GM19397 (cell line): Measurements from ENCODE around the gene TBC1D22A.

ENCODE experiments used
- ATAC-seq: cut with Tn5 transposase; IDR thresholded peaks from one replicate; pipeline ENCODE4 v1.9.1; 2021; ENCODE audit warnings: mild to moderate bottlenecking, moderate library complexity; ENCODE audit not compliant: unreplicated experiment

Gene TBC1D22A

DNA sequence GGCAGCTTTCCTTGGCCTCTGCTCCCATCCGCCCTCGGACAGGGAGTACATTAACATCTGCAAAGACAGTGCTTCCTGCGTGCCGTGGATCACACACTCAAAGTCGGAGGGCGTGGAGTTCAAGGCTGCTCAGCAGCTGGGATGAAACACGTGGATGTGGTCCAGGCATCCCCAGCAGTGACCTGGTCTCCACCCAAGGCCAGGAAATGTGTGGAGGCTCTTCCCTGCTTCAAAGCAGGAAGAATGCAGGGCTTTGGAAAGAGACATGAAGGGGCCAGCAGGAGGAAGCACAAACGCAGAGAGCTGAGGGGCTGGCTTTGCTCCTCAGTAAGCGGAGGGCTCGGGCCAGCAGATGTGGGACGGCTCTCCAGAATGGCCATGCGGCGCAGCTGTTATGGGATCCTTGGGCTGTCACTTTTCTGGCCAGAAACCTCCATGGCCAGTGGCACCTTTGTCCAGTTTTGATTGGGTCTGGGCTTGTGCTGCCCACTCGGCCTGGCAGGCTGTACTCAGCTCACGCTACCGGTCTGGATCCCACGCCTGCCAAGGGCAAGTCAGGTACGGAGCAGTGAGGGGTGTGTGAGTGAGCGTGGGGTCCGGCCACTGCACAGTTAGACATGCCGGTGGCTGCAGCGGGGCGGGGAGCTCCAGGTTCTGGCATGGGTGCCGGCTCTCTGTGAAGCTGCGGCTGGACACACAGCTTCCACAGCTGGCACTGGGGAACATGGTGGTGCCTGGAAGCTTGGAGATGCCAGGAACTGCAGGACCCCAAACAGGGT is 438.0 kb downstream of the TBC1D22A start:
- no peak for ATAC-seq

DNA sequence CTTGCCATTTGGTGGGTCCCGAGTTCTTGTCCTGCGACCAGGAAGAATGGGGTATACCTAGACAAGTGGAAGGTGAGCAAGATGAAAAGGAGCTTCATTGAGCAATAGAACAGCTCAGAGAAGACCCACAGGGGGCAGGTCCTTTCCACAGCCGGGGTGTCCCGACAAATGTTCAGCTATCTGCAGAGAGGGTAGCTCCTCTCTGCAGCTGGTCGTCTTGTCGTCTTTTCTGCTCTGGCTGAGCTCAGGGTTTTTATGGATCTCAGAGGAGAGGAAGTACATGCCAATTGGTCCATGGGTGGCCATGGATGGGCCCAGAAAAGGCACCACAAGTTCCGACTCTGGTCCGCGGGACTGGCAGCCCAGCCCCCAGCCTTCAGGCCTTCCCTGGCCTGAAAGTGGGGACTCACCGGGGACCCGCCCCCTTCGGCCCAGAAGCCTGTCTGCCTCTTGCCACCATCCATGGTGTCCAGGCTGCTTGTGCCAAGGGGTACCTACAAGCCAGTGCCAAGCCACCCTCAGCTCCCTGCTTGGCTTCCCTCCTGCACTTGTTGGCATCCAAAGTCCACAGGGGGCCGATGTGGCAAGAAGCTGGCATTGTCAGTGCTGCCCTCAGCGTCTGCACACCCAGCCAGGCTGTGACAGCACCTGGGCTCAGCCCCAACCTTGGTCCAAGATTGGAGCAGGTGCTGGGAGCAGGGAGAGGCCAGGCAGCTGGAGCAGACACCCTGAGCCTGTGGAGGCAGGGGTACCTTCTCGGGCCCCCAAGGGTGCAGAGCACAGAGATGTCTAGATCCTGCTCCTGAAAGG is 438.9 kb downstream of the TBC1D22A start:
- ATAC-seq, result no peak

DNA sequence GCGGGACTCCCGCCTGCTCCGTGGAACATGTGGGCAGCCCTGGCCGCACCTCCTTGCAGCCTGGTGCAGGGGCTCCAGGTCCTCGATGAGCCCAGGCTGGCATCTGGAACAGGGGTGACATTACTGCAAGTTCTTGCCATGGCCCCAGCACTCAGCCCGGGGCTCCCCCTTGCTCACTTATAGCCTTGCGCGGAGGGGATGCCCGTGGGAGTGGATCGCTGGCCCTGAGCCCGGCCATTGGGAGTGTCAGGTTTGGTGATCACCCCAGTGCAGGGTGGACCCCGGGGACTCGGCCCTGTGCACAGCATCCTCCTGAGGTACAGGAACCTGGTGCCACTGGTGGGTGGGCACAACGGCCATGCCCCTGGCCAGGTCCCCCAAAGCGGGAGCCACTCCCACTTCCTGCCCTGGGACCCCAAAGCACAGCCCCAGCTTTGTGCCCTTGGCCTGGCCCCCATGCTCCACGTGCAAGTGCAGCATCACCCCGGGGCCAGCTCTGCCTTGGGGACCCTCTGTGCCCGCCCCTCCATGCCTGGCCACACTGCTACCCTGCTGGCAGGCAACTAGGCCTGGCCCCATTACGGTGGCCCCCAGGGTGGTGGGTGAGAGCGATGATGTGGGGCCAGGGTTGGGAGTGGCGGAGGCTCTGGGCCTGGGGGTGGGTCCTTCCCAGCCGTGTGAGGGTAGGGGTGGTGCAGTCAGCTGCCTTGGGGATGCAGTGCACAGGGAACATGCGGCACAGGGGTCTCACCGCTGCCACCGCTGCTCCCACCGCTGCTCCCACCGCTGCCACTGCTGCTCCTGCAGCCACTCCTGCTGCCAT is 439.8 kb downstream of the TBC1D22A start:
- no peak for ATAC-seq

DNA sequence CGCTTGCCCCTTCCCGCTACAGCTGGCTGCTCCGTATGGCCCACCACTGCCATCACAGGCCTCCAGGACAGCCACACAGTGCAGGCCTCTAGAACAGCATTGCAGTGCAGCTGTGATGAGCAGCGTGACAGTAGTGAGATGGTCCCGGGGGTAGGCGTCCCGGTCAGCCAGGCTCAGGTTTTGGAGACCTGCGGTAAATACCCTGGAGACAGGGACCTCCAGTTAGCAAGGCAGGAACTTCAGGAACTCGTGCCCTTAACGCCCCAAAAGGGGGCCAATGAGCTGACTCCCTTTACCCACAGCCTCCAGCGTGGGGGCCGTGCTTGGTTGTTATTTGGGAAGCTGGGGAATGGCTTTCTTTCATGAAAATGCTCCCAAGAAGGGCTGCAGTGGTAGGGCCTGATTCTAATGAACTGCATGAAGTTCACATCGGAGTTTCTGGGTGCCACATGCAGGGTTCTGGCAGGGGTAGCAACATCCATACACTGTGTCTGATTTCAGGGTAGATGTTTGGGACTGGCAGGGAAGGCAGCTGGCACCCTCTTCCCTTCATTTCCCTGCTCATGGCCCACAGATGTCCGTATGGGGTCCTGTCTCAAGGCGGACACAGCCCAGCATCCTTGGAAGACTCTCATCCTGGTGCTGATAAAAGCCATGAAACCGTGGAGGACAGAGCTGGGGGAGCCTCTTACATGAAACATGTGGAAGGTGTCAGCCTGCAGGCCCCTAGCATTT is 440.5 kb downstream of the TBC1D22A start:
- ATAC-seq, result no peak

DNA sequence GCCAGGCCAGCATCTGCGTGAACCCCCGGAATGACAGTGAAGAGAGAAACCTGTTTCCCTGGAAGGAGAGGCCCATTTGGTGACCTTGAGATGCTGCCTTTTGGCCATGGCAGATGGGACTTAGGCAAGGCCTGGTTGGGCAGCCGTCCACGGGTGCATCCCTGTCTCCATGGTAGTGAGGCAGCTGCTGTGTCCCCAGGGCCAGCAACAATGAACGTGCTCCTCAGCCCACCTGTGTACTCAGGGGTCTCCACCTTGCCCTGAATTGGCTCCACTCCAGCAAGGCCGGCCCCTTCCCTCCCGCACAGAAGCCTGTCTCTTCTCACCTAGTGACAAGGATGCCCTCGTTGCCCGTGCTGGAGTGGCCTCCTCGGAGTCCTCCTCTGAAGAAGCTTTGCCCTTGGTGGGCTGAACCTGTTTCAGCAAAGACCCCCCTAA is 441.1 kb downstream of the TBC1D22A start:
- ATAC-seq, result no peak

DNA sequence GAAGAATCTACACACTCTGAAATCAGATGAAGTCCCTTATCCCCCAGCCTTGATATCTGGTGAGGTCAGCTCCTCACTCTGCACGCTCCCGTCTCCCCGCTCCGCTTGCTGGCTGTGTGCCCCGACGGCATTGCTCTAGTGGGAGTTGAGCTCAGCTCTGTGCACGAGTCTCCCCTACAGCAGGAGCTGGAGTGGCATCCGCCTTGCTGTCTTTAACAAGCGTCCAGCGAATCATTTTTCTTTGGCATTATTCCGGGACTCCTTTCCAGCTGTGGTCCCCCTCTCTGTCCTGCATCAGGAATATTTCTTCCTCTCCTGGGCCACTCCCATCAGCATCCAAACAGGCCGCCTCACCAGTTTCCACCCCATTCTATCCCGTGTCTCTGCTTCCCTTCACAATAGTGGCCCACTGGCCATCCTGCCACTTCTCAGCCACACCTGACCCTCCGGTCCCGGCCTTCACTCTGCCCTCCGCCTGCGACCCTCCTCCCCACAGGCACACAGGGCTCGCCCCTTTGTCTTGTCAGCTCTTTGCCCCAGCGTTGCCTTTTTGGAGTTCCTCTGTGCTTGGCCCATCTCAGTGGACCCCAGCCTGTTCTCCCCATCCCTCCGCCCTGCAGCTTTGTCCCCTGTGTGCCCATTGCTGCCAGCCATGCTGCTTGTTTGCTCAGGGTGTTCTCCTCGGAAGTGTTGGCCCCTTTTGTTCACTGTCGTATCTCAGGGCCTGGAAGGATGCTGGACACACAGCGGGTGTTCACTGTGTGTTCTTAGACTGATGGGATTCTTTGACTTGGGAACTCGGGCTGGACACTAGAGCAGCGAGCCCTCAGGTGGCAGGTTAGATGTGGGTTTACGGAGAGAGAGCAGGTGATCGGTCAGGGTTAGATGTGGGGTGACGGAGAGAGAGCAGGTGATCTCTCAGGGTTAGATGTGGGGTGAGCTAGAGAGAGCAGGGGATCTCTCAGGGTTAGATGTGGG is 441.8 kb downstream of the TBC1D22A start:
- ATAC-seq, result no peak

DNA sequence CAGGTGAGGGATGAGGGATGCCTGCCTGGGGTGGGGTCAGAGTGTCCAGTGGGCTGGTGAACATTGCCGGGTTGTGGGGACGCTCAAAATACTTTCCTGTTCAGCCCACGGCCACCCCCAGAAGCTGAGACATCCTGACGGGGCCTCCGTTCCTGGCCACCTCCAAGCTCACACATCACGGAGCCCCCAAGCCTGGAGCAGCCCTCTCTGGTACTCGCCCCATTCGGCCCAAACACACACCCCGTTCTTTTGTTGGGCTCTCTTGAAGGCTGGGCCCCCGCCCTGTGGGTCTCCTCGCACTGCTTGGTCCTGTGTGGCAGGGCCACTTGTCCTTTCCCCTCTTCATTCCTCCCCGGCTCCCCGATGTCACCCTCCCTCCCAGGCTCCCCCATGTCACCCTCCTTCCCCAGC is 442.6 kb downstream of the TBC1D22A start:
- no peak for ATAC-seq

DNA sequence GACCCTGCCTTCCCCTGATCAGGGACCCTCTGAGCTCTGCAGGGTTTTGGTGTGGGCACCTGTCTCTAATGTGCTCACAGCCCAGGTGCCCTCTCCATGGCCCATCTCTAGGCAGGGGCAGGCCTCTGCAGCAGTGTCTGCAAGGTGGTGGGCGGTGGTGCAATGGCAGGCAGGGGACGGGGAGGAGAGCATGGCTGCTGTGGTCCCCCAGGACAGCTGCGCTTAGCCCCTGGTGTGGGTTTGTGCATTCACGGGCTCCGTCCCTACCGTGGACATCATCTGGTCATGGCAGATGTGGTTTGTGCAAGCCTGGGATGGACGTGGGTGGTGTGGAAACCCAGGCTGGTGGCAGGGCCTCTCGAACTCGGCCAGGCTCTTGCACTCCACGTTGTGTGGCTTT is 443.1 kb downstream of the TBC1D22A start:
- ATAC-seq, result no peak

DNA sequence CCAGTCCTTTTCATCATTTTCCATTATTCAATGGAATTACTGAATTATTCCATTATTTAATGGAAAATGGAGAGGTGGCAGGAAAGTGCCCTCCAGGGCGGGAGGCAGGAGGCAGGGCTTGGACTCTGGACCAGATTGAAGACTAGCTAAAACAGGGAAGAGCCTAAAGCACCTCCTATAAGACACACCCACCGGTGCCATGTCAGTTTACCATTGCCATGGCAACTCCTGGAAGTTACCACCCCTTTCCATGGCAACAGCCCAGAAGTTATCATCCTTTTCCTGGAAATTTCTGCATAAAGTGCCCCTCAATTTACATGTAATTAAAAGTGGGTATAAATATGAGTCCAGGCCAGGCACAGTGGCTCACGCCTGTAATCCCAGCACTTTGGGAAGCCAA is 443.7 kb downstream of the TBC1D22A start:
- ATAC-seq, result no peak

DNA sequence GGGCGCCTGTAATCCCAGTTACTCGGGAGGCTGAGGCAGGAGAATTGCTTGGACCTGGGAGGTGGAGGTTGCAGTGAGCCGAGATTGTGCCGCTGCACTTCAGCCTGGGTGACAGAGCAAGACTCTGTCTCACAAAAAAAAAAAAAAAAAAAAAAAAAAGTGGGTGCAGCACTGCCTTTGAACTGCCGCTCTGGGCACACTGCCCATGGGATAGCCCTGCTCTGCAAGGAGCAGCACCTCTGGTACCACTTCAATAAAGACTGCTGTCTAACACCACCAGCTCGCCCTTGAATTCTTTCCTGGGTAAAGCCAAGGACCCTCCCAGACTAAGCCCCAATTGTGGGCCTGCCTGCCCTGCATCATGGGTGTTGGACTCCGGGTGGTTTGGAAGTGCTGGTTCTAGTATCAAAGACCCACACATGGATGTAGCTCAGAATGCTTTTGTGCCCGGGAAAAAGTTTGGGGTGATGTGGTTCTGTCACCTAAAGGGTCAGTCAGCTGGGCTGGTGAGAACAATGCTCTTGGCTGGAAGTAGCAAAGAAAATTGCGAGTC is 444.3 kb downstream of the TBC1D22A start:
- no peak for ATAC-seq

DNA sequence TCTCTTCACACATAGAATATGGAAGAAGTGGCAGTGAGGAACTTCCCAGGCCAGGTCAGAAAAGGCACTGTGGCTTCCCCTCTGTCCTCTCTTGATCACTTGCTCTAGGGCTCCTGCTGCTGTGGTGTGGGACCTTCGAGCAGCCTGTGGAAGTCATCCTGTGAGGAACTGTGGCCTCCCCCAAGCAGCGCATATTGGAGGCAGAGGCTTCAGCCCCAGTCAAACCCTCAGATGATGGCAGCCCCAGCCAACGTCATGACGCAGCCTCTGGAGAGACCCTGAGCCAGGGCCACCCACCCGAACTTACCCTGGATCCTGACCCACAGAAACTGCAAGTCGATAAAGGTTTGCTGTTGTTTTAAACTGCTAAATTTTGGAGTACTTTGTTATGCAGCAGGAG is 444.9 kb downstream of the TBC1D22A start:
- no peak for ATAC-seq

DNA sequence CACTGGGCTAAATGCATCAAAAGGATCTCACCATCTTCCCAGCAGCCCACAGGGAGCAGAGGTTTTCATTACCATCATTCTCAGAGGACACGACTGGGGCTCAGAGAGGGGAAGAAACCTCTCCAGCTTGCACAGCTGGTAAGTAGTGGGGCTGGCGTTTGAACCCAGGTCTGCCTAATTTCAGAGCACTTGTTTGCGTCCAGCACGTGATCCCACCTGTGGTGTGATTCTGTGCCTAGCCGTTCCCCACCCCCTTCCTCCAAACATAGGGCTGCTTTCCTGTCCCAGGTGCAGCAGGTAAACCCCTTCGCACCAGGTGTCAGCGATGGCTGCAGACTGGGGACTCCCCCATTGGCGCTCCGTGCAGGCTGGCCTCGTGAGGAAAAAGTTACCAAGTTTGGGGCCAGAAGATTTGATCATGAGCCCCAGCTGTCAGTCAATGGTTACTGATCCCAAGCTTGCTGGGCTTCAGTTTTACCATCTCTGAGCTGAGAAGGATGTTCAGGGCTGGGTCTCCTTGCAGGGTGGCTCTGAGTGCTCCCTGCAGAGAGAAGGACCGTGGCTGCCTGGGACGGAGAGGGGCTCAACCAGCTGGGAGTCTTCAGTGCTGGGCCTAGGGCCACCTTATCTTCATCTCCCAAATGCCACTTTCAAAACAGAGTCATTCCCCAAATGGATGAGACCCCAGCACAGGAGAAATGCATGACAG is 445.6 kb downstream of the TBC1D22A start:
- no peak for ATAC-seq

DNA sequence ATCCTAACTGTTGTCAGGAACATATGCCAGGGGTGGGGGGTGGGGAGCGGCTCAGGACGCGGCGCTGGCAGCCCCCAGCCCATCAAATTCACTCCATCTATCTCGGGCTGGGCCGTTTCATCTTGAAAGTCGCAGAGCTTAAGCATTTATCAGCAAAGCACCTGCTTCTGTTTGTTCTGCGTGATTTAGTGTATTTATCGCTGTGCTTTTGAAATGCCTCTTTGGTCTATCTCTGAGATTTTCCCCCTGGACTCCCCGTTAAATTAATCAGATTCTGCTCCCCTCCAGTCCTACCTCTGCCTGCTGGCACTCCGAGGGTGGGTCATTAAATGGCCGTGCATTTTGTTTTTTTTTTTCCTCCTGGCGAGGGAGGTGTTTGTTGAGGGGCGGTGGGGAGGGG is 446.2 kb downstream of the TBC1D22A start:
- ATAC-seq, result no peak

DNA sequence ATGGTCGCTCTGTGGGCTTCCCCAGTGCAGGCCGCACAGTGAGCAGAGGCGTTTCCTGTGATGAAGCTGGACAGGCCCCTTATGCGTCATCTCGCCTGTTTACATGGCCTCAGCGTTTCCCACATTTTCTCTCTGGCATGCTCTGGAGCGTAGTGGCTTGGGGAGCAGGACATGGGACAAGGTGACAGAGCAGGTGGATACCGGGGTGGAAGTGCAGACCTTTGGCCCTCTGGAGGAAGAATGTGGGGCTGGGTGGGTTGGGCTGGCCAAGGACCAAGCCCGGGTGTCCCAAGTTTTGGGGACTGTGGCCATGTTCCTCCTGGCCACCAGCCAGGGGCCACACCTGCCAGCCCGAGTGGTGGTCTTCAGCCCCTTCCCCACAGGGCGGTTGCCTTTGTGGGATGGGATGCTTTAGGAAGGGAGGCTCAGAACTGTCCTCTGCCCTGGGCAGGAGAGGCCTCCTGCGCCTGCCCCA is 446.6 kb downstream of the TBC1D22A start:
- ATAC-seq, result no peak

DNA sequence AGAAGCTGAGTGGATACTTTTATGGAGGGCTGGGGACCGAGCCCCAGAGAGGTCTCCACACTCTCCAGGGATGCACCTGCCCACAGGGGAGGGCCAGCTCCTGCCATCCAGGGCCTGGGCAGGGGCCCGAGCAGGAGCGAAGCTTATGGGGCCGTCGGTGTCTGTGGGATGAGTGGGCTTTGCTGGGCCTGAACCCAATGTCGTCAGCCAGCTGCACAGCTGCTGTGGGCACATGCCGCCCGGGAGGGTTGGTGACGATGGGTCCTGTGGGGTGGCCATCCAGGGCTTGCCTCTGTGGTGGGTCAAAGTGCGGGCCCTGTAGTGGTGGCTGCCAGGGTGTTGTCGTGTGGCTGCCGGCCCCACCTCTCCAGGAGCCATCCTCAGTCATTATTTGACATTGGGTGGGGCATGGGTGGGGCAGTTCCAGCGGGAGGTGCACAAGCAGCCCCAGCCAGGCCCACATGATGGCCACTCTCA is 447.1 kb downstream of the TBC1D22A start:
- no peak for ATAC-seq

DNA sequence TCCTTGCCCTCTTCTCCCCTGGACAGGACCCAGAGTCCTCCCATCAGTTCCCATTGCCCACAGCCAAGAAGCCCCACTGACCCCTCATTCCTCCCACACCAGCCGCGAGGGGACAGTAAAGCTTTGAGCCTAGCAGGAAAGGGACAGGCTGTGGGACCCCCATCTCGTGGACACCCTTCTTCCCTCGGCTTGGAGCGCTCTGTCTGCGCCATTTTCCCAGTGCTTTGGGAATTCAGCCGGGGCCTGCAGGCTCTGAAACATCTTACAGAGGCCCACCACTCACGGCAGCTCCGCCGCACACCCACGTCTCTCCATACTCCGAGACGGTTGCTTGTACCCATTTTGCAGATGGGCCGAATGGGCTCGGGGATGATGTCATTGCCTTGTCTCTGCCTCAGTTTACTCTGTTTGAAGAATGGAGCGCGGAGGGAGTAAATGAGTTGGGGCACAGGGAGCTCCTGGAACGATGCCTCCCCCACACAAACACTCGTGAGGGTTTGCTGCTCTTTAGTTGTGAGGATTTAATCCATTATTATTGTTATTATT is 447.7 kb downstream of the TBC1D22A start:
- no peak for ATAC-seq

DNA sequence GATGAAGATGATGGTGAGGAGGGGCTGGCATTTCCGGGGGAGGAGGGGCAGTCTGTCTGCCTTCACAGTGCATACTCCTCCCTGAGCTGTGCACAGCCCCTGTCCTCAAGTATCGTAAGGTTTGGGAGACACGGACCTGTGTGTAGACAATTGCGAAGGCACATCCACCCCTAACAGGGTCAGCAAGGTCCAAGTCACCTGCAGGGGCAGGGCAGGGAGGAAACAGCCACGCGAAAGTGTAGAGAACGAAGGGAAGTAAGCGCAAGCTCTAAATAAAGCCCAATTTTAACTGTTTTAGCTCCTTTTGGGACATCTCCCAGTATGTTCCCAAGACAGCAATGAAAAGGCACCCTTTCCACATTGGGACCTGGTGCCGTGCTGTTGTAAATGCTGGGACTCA is 448.2 kb downstream of the TBC1D22A start:
- no peak for ATAC-seq
